A172 (cell line): ENCODE data around the gene KRTAP13-2. TPM values are rescaled to one million over a fixed set of nuclear protein-coding genes. Genes with fewer than 3 reads are reported as not detected.

Experiments used
- DNase-seq: peaks from one replicate; pipeline ENCODE4 v3.0.0-alpha.2; 2015; ENCODE audit warnings: low spot score
- total RNA-seq: library from RNA; depleted of rRNA; stranded (reverse); fragments of >200 nt; shearing (Covaris generic); gene quantifications from 2 replicates; pipeline ENCODE4 v1.2.3, GENCODE V29; 2014; rRNA removed

The KRTAP13-2 gene
- not detected in 2 replicates for total RNA-seq

GRCh38 chr21:30372139-30372770, at the start of gene KRTAP13-2:
KRTAP13-2 (minus strand) TSS chr21:30372271; CDS start chr21:30372213, 58 bp downstream.
- DNase-seq = no peak

GRCh38 chr21:30415993-30416392, 43.9 kb upstream of the KRTAP13-2 start:
- no peak for DNase-seq

- DNase-seq = peak; percentile 60
These were observed 36.9 kb upstream of the KRTAP13-2 start for GRCh38 chr21:30408782-30409494.

- no peak for DNase-seq
These were observed 23.7 kb upstream of the KRTAP13-2 start, which contains the start of gene KRTAP13-1 for GRCh38 chr21:30395731-30396130. KRTAP13-1 (plus strand) TSS chr21:30396031; CDS start chr21:30396087, 56 bp downstream.

- DNase-seq = no peak
These were observed 19.5 kb upstream of the KRTAP13-2 start for GRCh38 chr21:30391492-30392025.

GRCh38 chr21:30382201-30382600, 10.1 kb upstream of the KRTAP13-2 start:
- DNase-seq = no peak

- DNase-seq = no peak
These were observed 16.2 kb downstream of the KRTAP13-2 start for GRCh38 chr21:30355906-30356305.

- no peak for DNase-seq
These were observed 17.6 kb downstream of the KRTAP13-2 start for GRCh38 chr21:30354308-30355005.

GRCh38 chr21:30351534-30351933, 20.5 kb downstream of the KRTAP13-2 start:
- DNase-seq = no peak

- no peak for DNase-seq
These were observed 22.5 kb downstream of the KRTAP13-2 start for GRCh38 chr21:30349572-30349971.

- no peak for DNase-seq
These were observed 23.6 kb downstream of the KRTAP13-2 start, which contains the start of gene KRTAP23-1 for GRCh38 chr21:30348506-30348905. KRTAP23-1 (minus strand) TSS chr21:30348606; CDS start chr21:30348606, 0 bp downstream.

- DNase-seq = no peak
These were observed 27.1 kb downstream of the KRTAP13-2 start for GRCh38 chr21:30345014-30345413.

GRCh38 chr21:30340714-30341573, 31.1 kb downstream of the KRTAP13-2 start:
- peak; percentile 25 for DNase-seq

- no peak for DNase-seq
These were observed 33.4 kb downstream of the KRTAP13-2 start for GRCh38 chr21:30338717-30339116.

GRCh38 chr21:30337772-30338171, 34.3 kb downstream of the KRTAP13-2 start:
- no peak for DNase-seq

- no peak for DNase-seq
These were observed 34.8 kb downstream of the KRTAP13-2 start, which contains the start of gene KRTAP27-1 for GRCh38 chr21:30337276-30337744. KRTAP27-1 (minus strand) TSS chr21:30337694; CDS start chr21:30337668, 26 bp downstream.

- no peak for DNase-seq
These were observed 35.5 kb downstream of the KRTAP13-2 start for GRCh38 chr21:30336596-30336995.

- no peak for DNase-seq
These were observed 38.3 kb downstream of the KRTAP13-2 start for GRCh38 chr21:30333736-30334135.

GRCh38 chr21:30332681-30333080, 39.4 kb downstream of the KRTAP13-2 start:
- DNase-seq = no peak

- no peak for DNase-seq
These were observed 42.7 kb downstream of the KRTAP13-2 start for GRCh38 chr21:30329203-30329875.
